Astrocyte of the spinal cord (primary cell): ENCODE results near the gene TRIP10.
"Not testable (repeated sequence)": the region's sequence is repeated elsewhere in the genome, so short reads cannot be mapped to it uniquely, and the experiment has no call there.

Experiments used
- DNase-seq: peaks from one replicate; pipeline ENCODE4 v3.0.0; 2011; ENCODE audit warnings: low read depth, low spot score
- H3K4me3 ChIP-seq: 2 replicates; pipeline ENCODE4 v1.5.1; 2011; ENCODE audit warnings: low read depth, mild to moderate bottlenecking, low read length, moderate library complexity
- in situ Hi-C: cut with HindIII; loops from 2 replicates; pipeline ENCODE4 v1.10.0; 2017; ENCODE audit warnings: low sequenced_read_pairs
- TF ChIP-seq, protein P1 (sequence below): IDR thresholded peaks from 2 replicates; pipeline ENCODE4 v1.5.1; 2012; ENCODE audit warnings: low read depth, mild to moderate bottlenecking, low read length, inconsistent platforms

TRIP10 gene

DNA sequence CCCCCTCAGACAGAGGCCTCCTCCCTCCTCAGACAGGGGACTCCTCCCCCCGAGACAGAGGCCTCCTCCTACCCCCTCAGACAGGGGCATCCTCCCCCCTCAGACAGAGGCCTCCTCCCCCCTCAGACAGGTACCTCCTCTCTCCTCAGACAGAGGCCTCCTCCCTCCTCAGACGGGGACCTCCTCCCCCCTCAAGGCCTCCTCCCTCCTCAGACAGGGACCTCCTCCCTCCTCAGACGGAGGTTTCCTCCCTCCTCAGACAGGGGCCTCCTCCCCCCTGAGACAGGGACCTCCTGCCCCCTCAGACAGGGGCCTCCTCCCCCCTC, 32.9 kb upstream of the TRIP10 start:
- in situ Hi-C loops: no loop called here
- no peak overlapping the region for H3K4me3 ChIP-seq
- TF ChIP-seq, protein P1, sequence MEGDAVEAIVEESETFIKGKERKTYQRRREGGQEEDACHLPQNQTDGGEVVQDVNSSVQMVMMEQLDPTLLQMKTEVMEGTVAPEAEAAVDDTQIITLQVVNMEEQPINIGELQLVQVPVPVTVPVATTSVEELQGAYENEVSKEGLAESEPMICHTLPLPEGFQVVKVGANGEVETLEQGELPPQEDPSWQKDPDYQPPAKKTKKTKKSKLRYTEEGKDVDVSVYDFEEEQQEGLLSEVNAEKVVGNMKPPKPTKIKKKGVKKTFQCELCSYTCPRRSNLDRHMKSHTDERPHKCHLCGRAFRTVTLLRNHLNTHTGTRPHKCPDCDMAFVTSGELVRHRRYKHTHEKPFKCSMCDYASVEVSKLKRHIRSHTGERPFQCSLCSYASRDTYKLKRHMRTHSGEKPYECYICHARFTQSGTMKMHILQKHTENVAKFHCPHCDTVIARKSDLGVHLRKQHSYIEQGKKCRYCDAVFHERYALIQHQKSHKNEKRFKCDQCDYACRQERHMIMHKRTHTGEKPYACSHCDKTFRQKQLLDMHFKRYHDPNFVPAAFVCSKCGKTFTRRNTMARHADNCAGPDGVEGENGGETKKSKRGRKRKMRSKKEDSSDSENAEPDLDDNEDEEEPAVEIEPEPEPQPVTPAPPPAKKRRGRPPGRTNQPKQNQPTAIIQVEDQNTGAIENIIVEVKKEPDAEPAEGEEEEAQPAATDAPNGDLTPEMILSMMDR: no peak
- no peak for DNase-seq

DNA sequence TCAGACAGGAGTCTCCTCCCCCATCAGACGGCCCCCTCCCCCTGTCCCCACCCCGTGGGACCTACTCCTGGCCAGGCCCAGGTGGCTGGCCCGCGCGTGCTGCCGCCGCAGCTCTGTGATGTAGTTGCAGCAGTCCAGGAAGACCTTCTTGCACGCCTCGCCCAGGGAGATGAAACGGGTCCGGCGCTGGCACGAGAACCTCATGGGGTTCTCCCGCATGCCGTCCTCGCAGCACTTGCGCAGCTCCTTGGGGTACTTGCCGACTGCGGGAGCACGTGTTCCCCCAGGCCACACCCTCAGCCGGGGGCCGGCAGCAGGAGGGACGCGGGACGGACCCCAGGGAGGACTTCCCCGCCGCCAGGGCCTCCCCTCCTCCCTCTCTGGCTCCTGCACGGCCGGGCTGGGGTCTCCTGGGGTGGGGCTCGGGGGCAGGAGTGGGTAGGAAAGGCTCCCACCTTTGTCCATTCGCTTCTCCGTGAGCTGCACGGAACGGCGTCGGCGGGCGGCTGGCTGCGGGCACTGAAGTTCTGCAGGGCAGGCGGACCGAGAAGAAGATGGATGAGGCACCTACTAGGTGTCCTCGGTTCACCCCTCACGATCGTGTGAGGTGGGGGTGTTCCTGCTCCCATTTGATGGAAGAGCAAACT, 32.3 kb upstream of the TRIP10 start:
- in situ Hi-C loops: no loop called here
- TF ChIP-seq, protein P1: no peak
- DNase-seq: no peak
- H3K4me3 ChIP-seq: no peak overlapping the region

DNA sequence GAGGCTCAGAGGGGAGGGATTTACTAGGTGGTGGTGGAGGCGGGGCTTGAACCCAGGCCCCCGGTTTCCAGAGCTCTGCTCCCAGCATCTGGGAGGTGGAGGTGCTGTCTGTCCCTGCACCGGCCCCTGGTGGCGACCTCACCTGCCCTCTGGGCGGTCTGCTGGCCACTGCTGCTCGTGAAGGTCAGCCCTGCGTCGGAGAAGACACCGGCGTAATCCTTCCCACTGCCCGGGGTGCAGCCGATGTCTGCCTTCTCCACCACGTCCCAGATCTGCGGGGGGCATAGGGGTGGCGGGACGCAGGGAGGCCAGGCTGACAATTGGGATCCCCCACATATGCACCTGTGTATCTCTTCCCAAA, 31.8 kb upstream of the TRIP10 start:
- no peak overlapping the region for H3K4me3 ChIP-seq
- no peak for DNase-seq
- TF ChIP-seq, protein P1: no peak
- in situ Hi-C loops: no loop called here

DNA sequence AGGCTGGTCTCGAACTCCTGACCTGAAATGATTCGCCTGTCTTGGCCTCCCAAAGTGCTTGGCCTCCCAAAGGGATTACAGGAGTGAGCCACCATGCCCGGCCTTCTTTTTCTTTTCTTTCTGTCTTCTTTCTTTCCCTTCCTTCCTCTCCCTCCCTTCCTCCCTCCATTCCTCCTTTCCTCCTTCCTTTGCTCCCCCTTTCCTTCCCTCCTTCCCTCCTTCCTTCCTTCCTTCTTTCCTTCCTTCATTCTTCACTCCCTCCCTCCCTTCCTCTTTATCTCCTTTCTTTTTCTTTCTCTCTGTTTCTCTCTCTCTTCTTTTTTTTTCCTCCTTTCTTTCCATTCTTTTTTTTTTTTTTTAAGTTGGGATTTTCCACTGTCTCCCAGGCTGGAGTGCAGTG, 31.1 kb upstream of the TRIP10 start:
- in situ Hi-C loops: no loop called here
- no peak overlapping the region for H3K4me3 ChIP-seq
- no peak for DNase-seq
- TF ChIP-seq, protein P1: no peak

DNA sequence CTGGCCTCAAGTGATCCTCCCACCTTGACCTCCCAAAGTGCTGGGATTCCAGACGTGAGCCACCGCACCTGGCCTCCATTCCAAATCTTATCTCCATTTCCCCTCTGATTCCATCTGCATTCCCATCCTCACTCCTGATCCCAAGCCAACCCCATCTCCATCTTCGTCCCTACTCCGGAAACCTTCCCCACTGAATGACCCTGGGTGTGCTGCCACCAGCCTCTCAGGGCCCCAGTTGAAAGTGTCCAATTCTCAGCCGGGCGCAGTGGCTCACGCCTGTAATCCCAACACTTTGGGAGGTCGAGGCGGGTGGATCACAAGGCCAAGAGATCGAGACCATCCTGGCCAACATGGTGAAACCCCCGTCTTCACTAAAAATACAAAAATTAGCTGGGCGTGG, 30.6 kb upstream of the TRIP10 start:
- in situ Hi-C loops, DNase-seq, H3K4me3 ChIP-seq: not testable (repeated sequence)

DNA sequence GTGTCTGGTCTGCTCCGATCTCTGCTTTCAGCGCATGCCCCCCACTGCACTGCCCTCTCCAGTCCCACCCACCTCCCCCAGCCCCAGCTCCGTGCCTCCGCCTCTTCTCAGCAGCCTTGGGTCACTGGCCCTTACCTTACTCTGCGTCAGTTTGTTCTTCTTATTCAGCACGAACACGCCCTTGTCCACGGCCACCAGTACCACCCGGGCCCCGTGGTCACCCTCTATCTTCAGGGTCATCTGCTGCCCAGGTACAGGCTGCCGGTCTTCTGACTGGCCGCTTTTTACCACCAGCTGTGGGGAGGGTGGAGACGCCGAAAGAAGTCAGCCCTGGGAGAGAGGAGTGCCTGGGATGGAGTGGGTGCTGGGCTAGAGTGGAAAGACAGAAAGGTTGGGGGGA, 29.9 kb upstream of the TRIP10 start:
- no peak overlapping the region for H3K4me3 ChIP-seq
- DNase-seq: no peak
- TF ChIP-seq, protein P1: no peak
- in situ Hi-C loops: no loop called here

DNA sequence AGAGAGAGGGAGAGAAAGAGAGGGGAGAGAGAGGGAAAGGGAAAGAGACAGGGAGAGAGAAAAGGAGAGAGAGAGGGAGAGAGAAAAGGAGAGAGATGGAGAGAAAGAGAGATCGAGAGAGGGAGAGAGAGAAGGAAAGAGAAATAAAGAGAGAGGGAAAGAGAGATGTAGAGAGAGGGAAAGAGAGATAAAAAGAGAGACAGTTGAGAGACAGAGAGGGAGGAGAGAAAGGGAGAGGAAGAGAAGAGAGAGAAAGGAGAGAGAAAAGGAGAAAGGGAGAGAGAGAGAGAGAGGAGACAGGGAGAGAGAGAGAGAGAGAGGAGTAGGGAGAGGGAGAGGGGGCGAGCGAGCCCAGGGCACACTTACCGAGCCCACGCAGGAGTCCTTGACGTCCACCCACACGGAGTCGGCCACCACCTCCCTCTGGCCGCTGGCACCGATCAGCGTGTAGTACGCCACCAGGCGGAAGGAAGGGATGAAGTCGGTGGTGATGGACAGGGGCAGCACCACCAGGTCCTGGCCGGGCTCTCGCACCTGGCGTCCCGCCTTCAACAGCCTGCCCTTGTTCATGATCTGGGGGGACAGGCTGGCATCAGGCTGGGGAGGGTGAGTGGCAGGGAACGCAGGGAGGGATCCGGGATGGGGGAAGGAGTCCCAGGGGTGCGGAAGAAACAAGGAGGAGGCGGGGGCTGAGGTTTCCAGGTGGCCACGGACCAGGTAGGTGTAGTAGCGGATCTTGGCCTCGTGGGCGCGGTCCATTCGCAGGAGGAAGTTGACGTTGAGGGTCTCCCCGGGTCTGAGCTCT, 29.0 kb upstream of the TRIP10 start:
- no peak overlapping the region for H3K4me3 ChIP-seq
- DNase-seq: no peak
- in situ Hi-C loops: no loop called here
- TF ChIP-seq, protein P1: no peak
